ENCODE data around the gene RDH5.

Gene RDH5, protein sequence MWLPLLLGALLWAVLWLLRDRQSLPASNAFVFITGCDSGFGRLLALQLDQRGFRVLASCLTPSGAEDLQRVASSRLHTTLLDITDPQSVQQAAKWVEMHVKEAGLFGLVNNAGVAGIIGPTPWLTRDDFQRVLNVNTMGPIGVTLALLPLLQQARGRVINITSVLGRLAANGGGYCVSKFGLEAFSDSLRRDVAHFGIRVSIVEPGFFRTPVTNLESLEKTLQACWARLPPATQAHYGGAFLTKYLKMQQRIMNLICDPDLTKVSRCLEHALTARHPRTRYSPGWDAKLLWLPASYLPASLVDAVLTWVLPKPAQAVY

DNA sequence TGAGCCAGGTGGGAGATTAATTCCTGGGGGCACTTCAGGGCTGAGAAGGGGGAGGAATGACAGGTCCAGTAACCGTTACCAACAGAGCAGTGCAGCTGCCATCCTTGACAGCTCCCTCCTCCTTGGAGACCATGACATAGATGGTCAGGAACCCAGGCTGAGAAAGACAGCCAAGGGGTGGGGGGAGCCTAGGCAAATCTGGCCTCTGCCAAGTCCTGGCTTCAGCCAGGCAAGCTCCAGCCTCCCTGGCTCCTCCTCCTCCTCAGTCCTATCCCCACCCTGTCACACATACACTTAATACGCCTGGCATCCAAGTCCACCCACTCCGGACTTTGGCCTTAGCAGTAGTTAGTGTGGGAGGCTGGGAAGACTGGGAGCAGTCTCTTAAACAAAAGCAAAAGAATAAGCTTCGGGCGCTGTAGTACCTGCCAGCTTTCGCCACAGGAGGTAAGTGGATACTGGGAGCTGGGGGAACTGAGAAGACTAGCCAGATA, at the start of gene RDH5:
Gene RDH5 (plus strand): TSS at position 323 of the 494 bp plus-strand sequence. CDS start 792 bp downstream, outside the sequence.
- FAIRE-seq: no peak

DNA sequence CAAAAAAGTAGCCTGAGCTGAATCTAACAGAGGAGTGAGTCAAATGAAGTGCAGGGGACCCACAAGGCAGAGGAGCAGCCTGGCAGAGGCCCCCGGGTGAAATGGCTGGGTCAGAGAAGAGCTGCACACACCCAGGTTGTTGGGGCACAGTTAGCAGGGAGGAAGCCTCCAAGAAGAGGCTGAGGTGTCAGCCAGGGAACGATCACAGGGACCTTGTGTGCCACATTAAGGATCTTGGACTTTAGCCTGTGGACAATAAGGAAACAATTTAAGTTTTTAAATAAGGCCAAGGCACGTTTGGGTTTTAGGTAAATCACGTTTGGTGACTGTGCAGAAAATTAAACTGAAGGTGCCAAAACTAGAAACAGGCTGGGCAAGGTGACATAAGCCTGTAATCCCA, 48.4 kb upstream of the RDH5 start:
- no peak for FAIRE-seq

DNA sequence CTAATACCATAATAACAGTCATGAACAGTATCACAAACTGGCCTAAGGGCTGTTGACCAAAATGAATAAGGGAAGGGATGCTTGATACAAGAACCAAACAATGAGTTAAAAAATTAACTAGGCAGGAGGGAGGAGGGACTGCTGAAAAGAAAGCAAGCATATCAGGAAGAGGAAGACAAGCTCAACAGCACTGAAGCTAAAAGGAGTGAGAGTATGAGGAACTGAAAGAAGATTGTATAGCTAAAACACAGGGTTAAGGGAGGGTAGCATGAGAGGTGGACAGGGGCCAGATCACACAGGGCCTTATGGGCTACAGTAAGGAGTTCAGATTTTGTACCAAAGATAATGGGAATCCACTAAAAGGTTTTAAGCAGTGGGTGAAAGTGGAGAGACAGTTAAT, 46.6 kb upstream of the RDH5 start:
- FAIRE-seq: no peak

DNA sequence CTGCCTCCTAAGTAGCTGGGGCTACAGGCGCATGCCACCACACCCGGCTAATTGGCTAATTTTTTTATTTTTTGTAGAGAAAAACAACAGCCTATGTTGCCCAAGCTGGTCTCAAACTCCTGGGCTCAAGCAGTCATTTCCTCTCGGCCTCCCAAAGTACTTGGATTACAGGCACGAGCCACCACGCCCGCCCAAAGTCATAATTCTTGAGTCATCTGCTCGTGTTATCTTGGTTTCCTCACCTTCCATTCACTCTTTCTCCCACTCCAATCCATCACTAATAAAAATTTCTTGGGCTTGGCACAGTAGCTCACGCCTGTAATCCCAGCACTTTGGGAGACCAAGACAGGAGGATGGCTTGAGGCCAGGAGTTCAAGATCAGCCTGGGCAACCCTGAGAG, 44.5 kb upstream of the RDH5 start:
- no peak for FAIRE-seq

DNA sequence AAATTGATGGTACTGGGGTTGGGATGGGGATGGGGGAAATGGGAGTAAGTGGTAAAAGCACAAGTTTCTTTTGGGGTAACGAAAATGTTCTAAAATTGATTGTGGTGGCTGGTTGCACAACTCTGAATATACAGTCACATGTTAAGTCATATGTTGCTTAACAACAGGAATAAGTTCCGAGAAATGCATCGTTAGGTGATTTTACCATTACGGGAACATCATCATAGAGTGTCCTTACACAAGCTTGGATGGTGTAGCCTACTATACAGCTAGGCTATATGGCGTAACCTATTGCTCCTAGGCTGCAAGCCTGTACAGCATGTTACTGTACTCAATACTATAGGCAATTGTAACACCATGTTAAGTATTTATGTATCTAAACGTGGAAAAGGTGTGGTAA, 43.5 kb upstream of the RDH5 start:
- FAIRE-seq: no peak

DNA sequence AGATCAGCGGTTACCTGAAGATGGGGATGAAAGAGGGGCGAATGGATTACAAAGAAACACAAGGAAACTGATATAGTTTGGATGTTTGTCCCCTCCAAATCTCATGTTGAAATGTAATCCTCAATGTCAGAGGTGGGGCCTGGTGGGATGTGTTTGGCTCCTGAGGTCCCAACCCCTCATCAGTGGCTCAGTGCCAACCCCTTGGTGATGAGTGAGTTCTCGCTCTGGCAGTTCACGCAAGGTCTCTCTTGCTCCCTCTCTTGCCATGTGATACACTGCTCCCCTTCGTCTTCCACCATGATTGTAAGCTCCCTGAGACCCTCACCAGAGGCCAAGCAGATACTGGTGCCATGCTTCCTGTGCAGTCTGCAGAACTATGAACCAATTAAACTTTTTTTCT, 40.5 kb upstream of the RDH5 start:
- no peak for FAIRE-seq

DNA sequence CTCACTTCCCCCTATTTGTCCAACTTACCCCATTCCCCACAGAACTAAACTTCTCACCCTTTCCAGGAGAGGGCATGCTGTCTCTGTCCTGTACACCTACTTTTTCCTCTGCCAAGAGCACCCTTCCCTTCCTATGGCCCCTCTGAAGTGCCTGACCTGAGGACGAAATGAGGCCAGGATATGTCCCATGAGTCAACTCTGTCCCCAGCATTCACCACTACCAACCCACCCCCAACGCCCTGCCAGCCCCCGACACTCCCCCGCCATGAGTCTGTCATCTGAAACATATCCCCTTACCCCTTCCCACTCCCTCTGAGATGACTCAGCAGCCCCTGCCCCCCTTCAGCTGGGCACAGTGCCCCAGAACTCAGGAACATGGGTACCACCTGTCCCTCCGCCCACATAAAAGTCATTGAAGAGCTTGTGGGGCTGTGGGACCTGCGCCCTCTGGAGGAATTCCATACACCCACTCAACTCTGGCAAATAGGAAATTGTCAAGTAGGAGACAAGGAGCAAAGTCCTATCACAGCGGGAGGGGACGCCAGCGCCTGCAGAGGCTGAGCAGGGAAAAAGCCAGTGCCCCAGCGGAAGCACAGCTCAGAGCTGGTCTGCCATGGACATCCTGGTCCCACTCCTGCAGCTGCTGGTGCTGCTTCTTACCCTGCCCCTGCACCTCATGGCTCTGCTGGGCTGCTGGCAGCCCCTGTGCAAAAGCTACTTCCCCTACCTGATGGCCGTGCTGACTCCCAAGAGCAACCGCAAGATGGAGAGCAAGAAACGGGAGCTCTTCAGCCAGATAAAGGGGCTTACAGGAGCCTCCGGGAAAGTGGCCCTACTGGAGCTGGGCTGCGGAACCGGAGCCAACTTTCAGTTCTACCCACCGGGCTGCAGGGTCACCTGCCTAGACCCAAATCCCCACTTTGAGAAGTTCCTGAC, 38.8 kb upstream of the RDH5 start:
- no peak for FAIRE-seq

DNA sequence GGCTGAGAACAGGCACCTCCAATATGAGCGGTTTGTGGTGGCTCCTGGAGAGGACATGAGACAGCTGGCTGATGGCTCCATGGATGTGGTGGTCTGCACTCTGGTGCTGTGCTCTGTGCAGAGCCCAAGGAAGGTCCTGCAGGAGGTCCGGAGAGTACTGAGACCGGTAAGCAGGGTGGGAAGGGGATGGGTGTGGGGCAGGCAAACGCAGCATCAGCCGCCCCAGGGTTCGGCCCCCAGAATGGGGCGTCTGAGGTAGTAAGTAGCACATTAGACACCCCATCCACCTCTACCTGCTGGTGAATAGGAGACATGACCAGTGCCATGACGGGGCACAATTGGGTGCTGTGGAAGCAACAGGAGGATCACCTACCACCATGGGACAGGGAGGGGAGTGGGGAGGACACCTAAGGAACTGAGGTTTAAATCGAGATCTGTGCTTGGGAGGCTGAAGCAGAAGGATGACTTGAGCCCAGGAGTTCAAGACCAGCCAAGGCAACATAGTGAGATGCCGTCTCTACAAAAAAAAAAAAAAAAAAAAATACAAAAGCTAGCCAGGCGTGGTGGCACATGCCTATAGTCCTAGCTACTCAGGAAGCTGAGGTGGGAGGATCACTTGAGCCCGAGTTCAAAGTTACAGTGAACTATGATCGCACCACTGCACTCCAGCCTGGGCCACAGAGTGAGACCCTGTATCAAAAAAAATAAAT, 38.0 kb upstream of the RDH5 start:
- FAIRE-seq: no peak

DNA sequence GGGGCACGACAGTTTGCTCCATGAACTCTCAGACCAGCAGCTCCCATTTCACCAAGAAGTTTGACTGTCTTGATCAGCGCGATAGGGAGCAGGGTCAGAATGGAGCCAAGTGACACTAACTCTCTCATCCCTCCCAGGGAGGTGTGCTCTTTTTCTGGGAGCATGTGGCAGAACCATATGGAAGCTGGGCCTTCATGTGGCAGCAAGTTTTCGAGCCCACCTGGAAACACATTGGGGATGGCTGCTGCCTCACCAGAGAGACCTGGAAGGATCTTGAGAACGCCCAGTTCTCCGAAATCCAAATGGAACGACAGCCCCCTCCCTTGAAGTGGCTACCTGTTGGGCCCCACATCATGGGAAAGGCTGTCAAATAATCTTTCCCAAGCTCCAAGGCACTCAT, 36.5 kb upstream of the RDH5 start:
- no peak for FAIRE-seq

DNA sequence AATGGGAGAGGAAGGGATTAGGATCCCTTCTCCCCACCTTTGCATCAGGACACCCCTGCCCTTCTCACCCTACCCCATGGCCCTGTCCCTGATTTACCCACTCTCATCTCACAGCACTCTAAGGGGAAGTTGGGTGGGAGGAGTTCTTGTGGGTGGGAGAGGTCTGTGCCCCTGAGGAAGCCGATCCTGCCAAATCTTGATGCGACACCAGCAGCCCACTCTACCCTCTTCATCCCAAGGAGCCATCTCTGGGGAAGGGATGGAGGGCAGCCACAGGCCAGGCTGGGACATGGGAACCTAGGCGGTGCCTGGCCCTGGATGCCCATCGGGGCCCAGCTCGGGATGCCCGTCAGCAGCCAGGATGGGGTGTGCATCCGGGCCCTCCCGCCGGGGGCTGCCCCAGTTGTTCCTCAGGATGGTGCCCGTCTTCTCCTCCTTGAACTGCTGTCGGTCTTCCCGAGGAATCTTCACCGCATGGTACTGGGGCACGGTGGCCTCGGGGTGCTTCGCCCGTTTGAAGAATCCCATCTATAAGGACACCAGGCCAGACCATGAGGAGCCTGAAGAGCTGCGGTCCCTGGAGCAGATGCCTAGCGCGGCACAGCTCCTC, 35.3 kb upstream of the RDH5 start:
- FAIRE-seq: no peak

DNA sequence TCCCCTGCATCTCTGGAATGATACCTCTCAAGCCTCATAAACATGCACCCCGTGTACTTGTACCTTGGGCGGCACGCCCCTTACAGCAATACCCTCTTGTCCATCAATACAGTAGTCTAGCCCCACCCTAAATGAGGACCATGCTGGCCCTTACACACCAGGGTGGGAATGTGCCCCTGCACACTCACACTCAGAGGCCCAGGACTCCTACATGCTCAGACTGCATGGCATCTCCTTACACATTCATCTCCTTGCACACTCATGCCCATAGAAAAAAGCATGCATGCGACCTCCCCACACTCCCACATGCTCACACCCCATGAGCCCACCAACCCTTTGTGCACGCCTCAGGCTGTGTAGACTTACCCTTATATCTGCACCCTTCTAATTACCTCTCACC, 34.5 kb upstream of the RDH5 start:
- FAIRE-seq: no peak

DNA sequence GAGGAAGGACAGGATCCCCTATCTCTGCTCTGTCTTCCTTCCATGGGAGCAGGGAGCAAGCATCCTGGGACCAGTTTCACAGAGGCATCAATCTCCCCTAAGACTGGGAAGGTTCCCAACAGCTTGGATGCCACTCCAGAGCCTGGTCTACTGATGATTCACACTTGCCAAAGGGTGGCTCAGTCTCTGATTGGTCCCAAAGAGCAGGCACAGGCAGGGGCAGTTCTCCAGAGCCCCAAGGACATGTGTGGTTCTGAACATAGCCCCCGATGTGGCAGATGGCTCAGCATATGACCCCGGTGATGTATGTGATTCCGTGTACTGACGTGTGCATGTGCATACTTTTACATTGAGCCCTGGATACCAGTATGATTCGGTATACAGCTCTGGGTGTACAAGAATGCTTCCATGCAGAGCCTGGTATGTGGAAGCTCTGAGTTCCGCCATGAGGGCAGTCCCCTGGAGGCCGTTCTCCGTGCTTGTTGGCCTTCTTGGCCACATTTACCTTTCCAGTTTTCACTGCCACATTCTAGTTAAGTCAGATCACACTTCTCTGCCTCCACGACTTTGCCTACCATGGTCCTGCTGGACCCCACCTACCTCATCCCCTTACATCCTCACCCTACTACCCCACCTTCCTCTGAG, 33.7 kb upstream of the RDH5 start:
- FAIRE-seq: no peak

DNA sequence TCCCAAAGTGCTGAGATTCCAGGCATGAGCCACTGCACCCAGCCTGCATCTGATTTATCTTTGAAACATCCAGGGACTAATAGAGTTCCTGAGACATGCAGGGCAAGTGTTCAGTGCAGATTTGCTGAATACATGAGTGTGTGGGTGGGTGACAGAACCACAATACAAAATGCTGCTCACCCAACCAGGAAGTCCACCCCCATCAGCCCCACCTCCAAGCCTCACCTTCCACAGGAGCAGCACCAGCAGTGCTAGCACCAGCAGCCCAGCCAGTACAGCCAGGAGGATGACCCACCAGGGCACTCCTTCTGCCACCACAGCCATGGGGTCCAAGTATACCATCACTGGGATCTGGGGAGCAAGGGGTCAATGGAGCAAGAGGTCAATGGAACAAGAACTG, 32.4 kb upstream of the RDH5 start:
- no peak for FAIRE-seq

DNA sequence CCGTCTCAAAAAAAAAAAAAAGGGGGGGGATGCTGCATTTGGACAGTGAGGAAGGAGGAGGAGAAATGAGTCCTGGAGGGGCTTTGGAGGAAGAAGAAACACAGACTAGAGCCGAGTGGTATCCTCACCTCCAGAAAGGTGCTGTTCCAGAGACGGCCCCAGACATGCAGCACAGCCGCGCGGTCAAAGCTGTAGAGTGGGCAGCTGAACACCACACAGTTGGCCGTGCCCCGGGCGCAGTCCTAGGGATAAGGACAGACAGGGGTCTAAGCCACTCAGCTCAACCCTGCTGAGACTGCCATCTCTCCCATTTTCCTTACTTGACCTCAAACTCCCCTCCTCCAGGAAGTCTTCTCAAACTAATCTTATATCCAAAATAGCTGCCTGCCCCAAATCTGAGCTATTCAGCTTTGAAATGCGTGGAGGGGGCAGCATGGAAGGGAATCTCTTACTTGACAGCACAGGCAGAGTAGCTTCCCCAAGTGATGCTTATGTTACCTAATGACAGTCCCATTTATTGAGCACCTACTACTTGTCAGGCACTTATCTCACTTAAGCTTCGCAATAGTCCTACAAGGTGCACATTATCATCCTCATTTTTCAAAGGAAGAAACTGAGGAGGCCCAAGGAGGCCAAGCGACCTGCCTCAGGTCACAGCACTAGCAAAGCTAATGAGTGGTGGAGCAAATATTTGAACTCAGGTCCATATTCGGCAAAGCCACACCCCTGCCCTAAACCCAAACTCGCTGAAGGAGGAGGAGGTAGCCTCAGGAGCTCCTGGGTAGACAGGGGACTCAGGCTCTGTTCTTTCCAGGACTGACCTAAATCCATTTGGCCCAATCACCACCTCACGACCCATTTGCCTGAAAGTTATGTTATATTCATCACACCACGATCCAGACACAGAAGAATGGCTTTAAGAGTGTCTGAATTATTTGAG, 31.2 kb upstream of the RDH5 start:
- no peak for FAIRE-seq

DNA sequence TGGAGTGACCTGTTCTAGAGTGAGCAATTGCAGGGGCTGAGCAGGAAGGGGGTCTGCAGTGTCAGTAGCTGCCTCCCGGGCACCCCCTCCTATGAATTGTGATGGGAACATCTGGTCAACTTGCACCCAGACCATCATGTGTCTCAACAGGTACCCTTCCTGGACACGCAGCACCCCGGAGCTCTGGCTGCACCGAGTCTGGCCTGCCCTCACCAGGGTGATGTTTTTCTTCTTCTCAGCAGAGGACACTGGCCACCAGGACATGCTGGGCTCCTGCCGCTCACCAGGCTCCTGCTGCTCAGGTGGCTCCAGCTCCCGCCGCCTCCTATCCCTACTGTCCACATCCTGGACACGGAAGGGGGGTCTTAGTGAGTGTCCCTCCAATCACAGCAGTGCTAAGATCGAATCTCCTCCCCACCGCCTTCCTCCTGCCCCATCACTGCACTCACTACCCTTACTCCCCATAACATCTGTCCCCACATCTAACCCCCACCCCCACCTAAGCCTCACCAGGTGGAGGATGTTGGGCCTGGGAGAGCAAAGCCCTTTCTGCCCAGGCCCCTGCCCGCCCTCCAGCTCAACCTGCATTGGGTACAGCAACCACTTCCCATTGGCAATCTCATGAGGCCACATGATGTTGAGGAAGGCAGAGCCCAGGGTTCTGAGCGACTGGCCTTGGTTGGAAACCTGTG, 27.4 kb upstream of the RDH5 start:
- FAIRE-seq: no peak

DNA sequence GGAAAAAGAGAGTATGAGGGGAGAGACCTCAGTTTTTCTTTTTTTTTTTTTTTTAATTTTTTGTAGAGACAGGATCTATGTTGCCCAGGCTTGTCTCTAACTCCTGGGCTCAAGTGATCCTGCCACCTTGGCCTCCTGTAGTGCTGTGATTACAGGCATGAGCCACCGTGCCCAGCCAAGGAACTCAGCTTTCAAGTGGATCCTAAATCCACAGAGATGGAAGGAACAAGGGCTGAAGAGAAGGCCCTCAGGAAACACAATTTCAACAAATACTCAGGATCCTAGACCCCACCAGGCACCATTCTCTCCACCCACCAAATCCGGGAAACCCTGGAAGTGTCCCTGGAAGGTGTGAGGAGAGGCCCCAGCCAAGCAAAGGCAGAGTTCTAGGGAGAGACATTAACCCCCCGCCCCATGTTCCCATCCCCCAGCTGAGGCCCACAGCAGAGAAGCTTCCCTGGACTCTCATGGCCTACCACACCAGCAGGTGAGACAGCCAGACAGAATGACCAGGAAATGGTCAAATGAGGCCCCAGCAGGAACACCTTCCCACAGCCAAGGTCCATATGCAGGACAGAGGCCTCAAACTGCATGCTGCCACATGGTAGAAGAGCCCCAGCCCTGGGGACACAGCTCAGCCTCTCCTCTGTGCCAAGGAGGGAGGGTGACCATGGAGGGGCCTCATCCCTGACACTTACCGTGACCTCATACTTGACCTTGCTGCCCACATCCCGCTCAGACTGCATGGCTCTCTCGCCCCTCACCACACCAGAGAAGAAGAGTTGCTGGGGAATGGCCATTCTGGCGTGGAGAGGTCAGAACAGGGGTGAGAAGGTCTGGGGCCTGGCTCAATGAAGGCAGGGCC, 26.6 kb upstream of the RDH5 start:
- FAIRE-seq: no peak

DNA sequence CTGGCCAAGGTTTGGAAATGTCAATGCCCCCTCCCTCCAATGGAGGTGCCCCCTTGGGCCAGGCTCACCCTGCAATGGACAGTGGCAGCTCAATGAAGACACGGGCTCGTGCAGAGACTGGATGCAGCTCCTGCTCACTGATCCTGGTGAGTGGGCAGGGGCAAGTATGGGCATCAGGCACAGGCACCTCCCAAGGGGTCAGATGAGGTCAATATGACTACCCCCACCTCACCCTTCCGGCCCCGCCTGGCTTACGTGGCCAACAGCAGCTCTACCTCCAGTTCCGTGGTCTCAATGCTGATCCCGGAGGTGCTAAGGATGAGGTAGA, 26.0 kb upstream of the RDH5 start:
- FAIRE-seq: no peak

DNA sequence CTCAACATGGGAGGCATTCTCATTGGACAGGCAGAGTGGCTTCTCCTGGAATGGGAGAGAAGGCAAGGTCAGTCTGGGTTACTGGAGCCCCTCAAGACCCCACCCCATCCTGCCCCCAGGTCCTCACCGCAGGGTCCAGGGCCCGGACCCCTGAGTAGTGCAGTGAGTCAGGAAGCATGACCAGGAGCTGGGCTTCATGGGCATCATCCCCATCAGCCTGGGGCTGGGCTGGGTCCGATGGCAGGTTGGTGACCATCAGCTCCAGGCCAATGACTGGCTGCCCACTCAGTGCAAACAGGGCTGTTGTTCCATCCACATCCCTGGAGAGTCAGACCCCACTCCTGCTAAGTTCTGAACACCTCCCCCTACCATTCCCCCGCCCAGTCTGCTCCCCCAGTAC, 25.5 kb upstream of the RDH5 start:
- no peak for FAIRE-seq

DNA sequence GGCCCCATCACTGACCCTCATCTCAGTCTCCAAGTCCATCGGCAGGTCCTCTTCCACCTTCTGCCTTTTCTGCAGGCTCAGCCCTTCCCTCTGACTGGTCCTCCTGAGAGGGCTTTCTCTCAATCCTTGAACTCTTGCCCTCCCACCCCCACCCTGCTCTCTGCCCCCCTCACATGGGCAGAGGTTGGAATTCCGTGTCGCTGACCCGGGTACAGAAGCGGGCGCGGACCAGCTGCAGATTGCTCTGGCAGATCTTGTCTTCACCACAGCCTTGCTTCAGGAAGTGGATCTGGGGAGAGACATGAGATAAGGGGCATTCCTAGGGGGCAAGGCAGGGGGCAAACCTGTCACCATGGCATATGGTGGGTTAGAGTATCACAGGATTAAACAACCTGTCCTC, 24.8 kb upstream of the RDH5 start:
- no peak for FAIRE-seq

DNA sequence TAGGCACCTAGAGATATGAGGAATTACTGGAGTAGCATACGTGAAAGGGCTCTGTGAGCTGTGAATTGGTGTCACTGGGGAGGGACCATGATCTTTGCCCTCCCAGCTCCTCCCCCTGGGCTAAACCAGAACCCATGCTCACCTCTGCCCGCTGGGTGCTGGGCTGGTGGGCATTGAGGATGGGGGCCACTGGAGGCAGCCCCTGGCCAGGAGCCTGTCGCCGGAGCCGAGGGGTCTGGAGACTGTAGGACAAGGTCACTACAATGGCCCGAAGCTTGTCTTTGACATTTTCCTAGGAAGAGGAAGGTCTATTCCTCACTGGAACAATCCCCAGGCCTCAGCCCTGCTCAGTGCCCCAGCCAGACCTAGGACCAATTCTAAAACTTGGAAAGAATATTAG, 24.1 kb upstream of the RDH5 start:
- FAIRE-seq: no peak
